PC-9 (cell line): ENCODE measurements around the gene HEXA.

Source experiments
- EZH2 ChIP-seq: fragments of 200-600 bp; sonication (generic); IDR thresholded peaks from 2 replicates; pipeline ENCODE4 v1.8.0; 2017; ENCODE audit warnings: antibody characterized with exemption, low read depth
- TF ChIP-seq, protein P1 (sequence below): fragments of 200-600 bp; sonication (generic); conservative IDR thresholded peaks from 2 replicates; pipeline ENCODE4 v1.6.1; 2017; ENCODE audit warnings: mixed run types, antibody characterized with exemption, mild to moderate bottlenecking, moderate library complexity

DNA sequence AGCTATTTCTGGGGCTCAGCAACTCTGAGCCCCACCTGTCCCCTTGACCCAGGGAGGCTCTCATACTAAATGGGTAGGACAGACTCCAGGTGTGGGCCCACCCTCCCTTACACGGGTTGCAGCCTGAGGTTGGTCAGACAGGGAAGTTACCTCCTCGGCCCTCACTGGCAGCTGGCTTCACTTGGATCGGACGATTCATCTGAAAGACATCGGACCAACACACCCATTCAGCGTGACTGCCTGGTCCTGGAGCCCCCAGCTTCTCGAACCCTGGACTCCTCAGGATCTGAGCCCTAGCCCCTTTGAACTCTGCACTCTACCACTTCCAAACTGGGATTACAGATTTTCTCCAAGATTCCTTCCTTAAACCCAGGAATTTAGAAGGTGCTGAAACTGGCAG is 71.2 kb downstream of the HEXA start:
- TF ChIP-seq, protein P1, sequence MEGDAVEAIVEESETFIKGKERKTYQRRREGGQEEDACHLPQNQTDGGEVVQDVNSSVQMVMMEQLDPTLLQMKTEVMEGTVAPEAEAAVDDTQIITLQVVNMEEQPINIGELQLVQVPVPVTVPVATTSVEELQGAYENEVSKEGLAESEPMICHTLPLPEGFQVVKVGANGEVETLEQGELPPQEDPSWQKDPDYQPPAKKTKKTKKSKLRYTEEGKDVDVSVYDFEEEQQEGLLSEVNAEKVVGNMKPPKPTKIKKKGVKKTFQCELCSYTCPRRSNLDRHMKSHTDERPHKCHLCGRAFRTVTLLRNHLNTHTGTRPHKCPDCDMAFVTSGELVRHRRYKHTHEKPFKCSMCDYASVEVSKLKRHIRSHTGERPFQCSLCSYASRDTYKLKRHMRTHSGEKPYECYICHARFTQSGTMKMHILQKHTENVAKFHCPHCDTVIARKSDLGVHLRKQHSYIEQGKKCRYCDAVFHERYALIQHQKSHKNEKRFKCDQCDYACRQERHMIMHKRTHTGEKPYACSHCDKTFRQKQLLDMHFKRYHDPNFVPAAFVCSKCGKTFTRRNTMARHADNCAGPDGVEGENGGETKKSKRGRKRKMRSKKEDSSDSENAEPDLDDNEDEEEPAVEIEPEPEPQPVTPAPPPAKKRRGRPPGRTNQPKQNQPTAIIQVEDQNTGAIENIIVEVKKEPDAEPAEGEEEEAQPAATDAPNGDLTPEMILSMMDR: no peak
- TF ChIP-seq EZH2: no peak
